Type B pancreatic cell (in vitro differentiated cells): ENCODE results near the gene PLEKHG4B. TPM values are rescaled to one million over a fixed set of nuclear protein-coding genes. Genes with fewer than 3 reads are reported as not detected.
"Not testable (repeated sequence)": the region's sequence is repeated elsewhere in the genome, so short reads cannot be mapped to it uniquely, and the experiment has no call there.

Experiments
- DNase-seq: peaks from one replicate; pipeline ENCODE4 v3.0.0; 2021; ENCODE audit warnings: mixed read lengths; ENCODE audit not compliant: unreplicated experiment; ENCODE audit errors: extremely low spot score
- H3K27ac Mint-ChIP-seq: 2 replicates; pipeline ENCODE4 v1.8.0; 2021; ENCODE audit warnings: mild to moderate bottlenecking, mixed read lengths
- H3K27me3 Mint-ChIP-seq: 2 replicates; pipeline ENCODE4 v1.8.0; 2021; ENCODE audit warnings: mixed read lengths
- H3K36me3 Mint-ChIP-seq: 2 replicates; pipeline ENCODE4 v1.8.0; 2021; ENCODE audit warnings: mixed read lengths
- H3K4me1 Mint-ChIP-seq: one replicate; pipeline ENCODE4 v1.8.0; 2021; ENCODE audit warnings: mixed read lengths; ENCODE audit not compliant: unreplicated experiment
- H3K4me3 Mint-ChIP-seq: 2 replicates; pipeline ENCODE4 v1.8.0; 2021; ENCODE audit warnings: mild to moderate bottlenecking, mixed read lengths
- H3K9me3 Mint-ChIP-seq: 2 replicates; pipeline ENCODE4 v1.8.0; 2021; ENCODE audit warnings: mixed read lengths
- total RNA-seq: library from RNA; stranded (reverse); gene quantifications from 2 replicates; pipeline ENCODE4 v1.2.1, GENCODE V29; 2021; ENCODE audit warnings: low replicate concordance
- TF ChIP-seq, protein P1 (sequence below): fragments of 200-600 bp; sonication (generic); conservative IDR thresholded peaks from 2 replicates; pipeline ENCODE4 v1.5.0; 2021; ENCODE audit warnings: antibody characterized with exemption, mild to moderate bottlenecking

The PLEKHG4B gene
- total RNA-seq, 1 donor from 2014 or later: 32.8 TPM

DNA sequence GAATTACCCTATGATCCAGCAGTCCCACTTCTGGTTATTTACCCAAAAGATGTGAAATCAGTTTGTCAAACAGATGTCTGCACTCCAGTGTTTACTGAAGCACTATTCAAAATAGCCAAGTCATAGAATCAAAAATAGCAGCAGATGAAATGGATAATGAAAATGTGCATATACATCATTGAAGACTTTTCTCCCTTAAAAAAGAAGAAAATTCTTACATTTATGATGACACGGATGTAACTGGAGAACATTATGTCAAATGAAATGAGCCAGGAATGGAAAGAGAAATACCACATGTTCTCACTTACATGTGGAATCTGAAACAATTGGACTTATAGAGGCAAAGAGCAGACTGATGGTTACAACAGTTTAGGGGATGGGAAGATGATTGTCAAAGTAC lies 21.5 kb upstream of the PLEKHG4B start:
- Mint-ChIP-seq H3K36me3 (no peaks in the 10 kb centered on the region), H3K4me1 (no peaks in the 10 kb centered on the region), H3K9me3 (no peaks in the 10 kb centered on the region), H3K27me3 (peaks cover 22% of the 10 kb centered on the region), H3K27ac (no peak overlapping the region), H3K4me3 (no peak overlapping the region)
- TF ChIP-seq, protein P1, sequence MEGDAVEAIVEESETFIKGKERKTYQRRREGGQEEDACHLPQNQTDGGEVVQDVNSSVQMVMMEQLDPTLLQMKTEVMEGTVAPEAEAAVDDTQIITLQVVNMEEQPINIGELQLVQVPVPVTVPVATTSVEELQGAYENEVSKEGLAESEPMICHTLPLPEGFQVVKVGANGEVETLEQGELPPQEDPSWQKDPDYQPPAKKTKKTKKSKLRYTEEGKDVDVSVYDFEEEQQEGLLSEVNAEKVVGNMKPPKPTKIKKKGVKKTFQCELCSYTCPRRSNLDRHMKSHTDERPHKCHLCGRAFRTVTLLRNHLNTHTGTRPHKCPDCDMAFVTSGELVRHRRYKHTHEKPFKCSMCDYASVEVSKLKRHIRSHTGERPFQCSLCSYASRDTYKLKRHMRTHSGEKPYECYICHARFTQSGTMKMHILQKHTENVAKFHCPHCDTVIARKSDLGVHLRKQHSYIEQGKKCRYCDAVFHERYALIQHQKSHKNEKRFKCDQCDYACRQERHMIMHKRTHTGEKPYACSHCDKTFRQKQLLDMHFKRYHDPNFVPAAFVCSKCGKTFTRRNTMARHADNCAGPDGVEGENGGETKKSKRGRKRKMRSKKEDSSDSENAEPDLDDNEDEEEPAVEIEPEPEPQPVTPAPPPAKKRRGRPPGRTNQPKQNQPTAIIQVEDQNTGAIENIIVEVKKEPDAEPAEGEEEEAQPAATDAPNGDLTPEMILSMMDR: no peak
- DNase-seq: no peak

DNA sequence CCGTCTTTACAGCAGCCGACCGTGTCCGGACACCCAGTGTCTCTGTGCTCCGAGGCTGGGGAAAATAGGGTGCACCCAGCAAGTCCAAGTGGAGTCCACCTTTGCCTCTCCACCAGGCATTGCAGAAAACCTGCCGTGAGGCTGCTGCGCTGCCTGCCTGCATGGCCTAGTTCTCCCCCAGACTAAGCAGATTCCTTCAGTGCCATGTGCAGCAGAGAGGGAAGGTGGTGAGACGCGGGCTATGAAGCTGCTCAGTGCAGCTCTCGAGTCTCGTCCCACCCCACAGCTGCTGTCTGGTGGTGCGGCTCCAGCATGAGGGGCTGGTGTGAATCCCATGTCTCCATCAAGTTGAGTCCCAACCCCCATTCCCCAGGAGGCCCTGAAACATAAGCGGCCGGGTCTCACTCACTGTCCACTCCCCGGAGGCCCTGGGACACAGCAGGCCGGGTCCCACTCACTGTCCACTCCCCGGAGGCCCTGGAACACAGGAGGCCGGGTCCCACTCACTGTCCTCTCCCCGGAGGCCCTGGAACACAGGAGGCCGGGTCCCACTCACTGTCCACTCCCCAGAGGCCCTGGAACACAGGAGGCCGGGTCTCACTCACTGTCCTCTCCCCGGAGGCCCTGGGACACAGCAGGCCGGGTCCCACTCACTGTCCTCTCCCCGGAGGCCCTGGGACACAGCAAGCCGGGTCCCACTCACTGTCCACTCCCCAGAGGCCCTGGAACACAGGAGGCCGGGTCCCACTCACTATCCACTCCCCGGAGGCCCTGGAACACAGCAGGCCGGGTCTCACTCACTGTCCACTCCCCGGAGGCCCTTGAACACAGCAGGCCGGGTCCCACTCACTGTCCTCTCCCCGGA lies 19.4 kb upstream of the PLEKHG4B start:
- H3K9me3 Mint-ChIP-seq, H3K27ac Mint-ChIP-seq, H3K36me3 Mint-ChIP-seq, H3K4me3 Mint-ChIP-seq: not testable (repeated sequence)
- Mint-ChIP-seq H3K27me3 (peaks cover 17% of the 10 kb centered on the region), H3K4me1 (peaks cover 13% of the 10 kb centered on the region)
- DNase-seq: peak; percentile 55

DNA sequence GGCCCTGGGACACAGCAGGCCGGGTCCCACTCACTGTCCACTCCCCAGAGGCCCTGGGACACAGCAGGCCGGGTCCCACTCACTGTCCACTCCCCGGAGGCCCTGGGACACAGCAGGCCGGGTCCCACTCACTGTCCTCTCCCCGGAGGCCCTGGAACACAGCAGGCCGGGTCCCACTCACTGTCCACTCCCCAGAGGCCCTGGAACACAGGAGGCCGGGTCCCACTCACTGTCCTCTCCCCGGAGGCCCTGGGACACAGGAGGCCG lies 18.9 kb upstream of the PLEKHG4B start:
- not testable (repeated sequence) for H3K27ac Mint-ChIP-seq, H3K9me3 Mint-ChIP-seq, H3K36me3 Mint-ChIP-seq, DNase-seq, H3K4me3 Mint-ChIP-seq
- peaks cover 13% of the 10 kb centered on the region for H3K4me1 Mint-ChIP-seq
- peaks cover 16% of the 10 kb centered on the region for H3K27me3 Mint-ChIP-seq

DNA sequence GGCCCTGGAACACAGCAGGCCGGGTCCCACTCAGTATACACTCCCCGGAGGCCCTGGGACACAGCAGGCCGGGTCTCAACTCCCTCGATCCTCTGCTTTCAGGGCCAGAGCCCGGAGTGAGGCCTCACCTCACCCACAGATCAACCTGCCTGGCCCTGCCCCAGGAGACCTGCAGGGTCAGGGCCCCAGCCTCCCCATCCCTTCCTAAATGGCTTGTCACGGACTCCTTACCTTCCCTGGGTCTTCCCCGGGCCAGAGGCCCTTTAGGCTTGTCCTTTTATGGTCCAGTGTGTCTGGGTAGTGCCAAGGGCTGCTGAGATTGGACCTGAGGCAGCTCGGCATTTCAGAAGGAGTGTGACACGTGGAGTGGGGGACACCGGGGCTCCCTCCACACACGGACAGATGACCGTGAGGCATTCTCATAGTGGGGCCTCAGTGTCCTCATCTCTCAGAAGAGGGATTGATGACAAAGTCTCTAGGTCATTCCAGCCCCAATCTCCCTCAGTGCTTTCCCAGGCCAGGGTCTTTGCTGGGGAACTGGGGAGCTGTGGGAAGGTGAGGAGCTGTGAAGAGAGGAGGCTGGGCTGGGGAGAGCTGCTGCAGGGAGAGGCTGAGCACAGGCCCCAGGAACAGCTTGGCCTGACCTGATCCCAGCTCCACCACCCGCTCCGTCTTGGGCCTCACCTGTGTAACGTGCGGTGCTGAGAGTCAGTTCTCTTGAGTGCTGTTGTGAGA lies 18.0 kb upstream of the PLEKHG4B start:
- TF ChIP-seq, protein P1: no peak
- no peaks in the 10 kb centered on the region for H3K9me3 Mint-ChIP-seq
- peaks cover 19% of the 10 kb centered on the region for H3K27me3 Mint-ChIP-seq
- H3K36me3 Mint-ChIP-seq: no peaks in the 10 kb centered on the region
- DNase-seq: peak; percentile 37
- no peak overlapping the region for H3K4me3 Mint-ChIP-seq
- H3K4me1 Mint-ChIP-seq: peaks cover 13% of the 10 kb centered on the region
- H3K27ac Mint-ChIP-seq: no peak overlapping the region

DNA sequence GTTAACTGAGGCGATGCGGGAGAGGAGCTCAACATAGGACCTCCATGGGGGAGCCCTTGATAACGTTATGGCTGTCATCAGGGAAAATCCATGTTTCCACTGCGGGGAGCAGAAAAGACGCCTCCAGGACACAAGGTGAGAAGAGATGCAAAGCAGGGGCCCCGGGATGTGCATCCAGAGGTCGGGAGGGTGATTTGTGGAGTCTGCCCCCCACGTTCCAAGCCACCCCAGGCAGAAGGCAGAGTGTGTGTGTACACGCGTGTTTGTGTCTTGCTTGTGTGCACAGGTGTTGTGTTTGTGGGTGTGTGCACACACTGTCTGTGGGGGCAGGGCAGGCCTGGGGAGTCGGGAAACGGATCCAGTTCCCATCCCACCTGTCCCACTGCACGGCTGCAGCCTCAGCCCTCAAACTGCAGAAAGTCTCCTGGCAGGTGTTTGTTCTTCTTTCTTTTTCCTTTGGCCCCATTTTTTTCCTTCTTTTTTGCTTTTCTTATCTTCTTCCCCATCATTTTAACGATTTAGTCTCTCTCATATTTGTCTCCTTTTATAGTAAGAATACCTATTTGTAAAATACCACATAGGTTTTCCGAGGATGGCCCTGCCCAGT lies 17.4 kb upstream of the PLEKHG4B start:
- no peaks in the 10 kb centered on the region for H3K9me3 Mint-ChIP-seq
- no peak overlapping the region for H3K4me3 Mint-ChIP-seq
- H3K4me1 Mint-ChIP-seq: peaks cover 13% of the 10 kb centered on the region
- H3K27me3 Mint-ChIP-seq: peaks cover 20% of the 10 kb centered on the region
- H3K27ac Mint-ChIP-seq: no peak overlapping the region
- TF ChIP-seq, protein P1: no peak
- peak; percentile 57 for DNase-seq
- no peaks in the 10 kb centered on the region for H3K36me3 Mint-ChIP-seq

DNA sequence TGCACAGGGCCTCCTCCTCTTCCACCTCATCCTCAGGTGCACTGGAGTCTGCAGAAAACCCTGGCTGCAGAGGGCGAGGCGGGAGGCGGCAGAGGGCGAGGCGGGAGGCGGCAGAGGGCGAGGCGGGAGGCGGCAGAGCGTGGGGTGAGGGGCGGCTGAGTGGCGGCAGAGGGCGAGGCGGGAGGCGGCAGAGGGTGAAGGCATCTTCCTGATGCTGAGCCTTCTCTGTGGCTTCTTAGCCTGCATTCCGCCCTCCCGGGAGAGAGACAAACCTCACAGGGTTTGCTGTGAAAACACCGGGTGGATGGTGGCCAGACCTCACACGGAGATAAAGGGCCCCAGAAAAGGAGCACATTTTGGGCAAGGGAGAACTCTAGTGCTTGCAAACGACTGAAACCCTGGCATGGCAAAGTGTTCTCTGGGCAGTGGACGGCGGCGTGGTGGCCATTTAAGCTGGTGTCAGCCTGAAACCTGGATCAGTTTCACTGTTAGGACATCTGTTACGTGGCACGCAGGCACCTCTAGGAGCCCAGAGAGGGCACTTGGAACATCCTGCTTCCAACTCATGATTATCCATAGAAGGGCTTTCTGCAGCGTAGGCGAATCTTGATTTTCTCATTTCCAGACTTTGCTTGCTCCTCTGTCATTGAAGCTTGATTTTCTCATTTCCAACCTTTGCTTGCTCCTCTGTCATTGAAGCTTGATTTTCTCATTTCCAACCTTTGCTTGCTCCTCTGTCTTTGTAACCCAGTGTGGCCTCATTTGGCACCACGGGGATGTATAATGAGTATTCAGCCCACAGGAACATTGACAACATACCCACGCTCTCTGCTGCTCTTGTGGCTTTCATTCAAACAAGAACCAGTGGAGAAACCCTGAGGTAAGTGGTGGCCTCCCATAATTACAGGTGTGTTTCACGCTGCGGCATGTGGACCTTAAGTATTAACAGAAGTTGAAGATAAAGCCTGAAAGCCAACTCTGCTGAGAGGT lies 16.3 kb upstream of the PLEKHG4B start:
- Mint-ChIP-seq H3K27me3 (peaks cover 24% of the 10 kb centered on the region), H3K4me3 (no peak overlapping the region), H3K9me3 (no peaks in the 10 kb centered on the region), H3K4me1 (peaks cover 13% of the 10 kb centered on the region), H3K27ac (no peak overlapping the region), H3K36me3 (no peaks in the 10 kb centered on the region)
- DNase-seq: peak; percentile 52
- TF ChIP-seq, protein P1: no peak
